GM12878 (cell line): ENCODE measurements around the gene PTPRU.

Source experiments
- BRCA1 ChIP-seq: IDR thresholded peaks from 2 replicates; pipeline ENCODE4 v1.6.1; 2011; ENCODE audit warnings: low read depth, low read length, improper control_type of control experiment
- CTCF ChIP-seq, 3 experiments: IDR thresholded peaks in 2 of 3; conservative IDR thresholded peaks in 1 of 3; 2 replicates each; pipeline ENCODE4 v1.5.1; 2011; ENCODE audit warnings: low read depth in 3 of 3, low read length in 3 of 3, mild to moderate bottlenecking in 3 of 3, control low read depth in 2 of 3, moderate library complexity in 2 of 3, inconsistent platforms in 1 of 3, mixed read lengths in 1 of 3; ENCODE audit not compliant: control insufficient read depth in 2 of 3, insufficient read depth in 1 of 3; ENCODE audit errors: extremely low read depth in 1 of 3
- E2F4 ChIP-seq: IDR thresholded peaks from 2 replicates; pipeline ENCODE4 v1.6.1; 2012; ENCODE audit warnings: low read depth, low read length, improper control_type of control experiment
- EED ChIP-seq: sonication (generic); IDR thresholded peaks from 2 replicates; pipeline ENCODE4 v1.6.1; 2016; ENCODE audit warnings: antibody characterized with exemption, low read depth
- EGR1 ChIP-seq, 2 experiments: IDR thresholded peaks; 1 replicate in 1 of 2; 2 replicates in 1 of 2; pipeline ENCODE4 v1.6.1; 2011 to 2012; ENCODE audit warnings: low read depth in 2 of 2, low read length in 2 of 2, borderline replicate concordance in 1 of 2, mild to moderate bottlenecking in 1 of 2, moderate library complexity in 1 of 2
- EZH2 ChIP-seq: IDR thresholded peaks from 2 replicates; pipeline ENCODE4 v1.6.1; 2012; ENCODE audit warnings: low read depth, mild to moderate bottlenecking, control low read depth, inconsistent platforms, low read length, borderline replicate concordance; ENCODE audit not compliant: control insufficient read depth
- FOXK2 ChIP-seq: fragments of 450-650 bp; IDR thresholded peaks from 2 replicates; pipeline ENCODE4 v1.6.1; 2017; ENCODE audit warnings: mild to moderate bottlenecking, moderate library complexity
- FOXM1 ChIP-seq: IDR thresholded peaks from 2 replicates; pipeline ENCODE4 v1.6.1; 2012; ENCODE audit warnings: low read depth, mild to moderate bottlenecking, inconsistent platforms, low read length, moderate library complexity
- HDAC2 ChIP-seq: fragments of 200-600 bp; sonication (generic); IDR thresholded peaks from 2 replicates; pipeline ENCODE4 v1.6.1; 2017
- SMC3 ChIP-seq: IDR thresholded peaks from 2 replicates; pipeline ENCODE4 v1.6.1; 2011; ENCODE audit warnings: low read length, improper control_type of control experiment, borderline replicate concordance
- TAF1 ChIP-seq: IDR thresholded peaks from 2 replicates; pipeline ENCODE4 v1.6.1; 2011; ENCODE audit warnings: mild to moderate bottlenecking, low read depth, low read length, borderline replicate concordance
- ZNF687 ChIP-seq: fragments of 450-650 bp; IDR thresholded peaks from 2 replicates; pipeline ENCODE4 v1.6.1; 2017; ENCODE audit warnings: mild to moderate bottlenecking, moderate library complexity

- no peak for TF ChIP-seq CTCF (IDR thresholded peaks at IDR 0.05 in 2 of 3, conservative IDR thresholded peaks at IDR 0.05 in 1 of 3; ENCODE audit: control insufficient read depth in 2 of 3, extremely low read depth in 1 of 3, insufficient read depth in 1 of 3, low read depth in 3 of 3, low read length in 3 of 3)
- no peak for TF ChIP-seq BRCA1
- no peak for TF ChIP-seq EZH2
- no peak for TF ChIP-seq EGR1 (IDR thresholded peaks at IDR 0.05; ENCODE audit: borderline replicate concordance in 1 of 2, low read depth in 2 of 2, low read length in 2 of 2)
- TF ChIP-seq TAF1, result no peak
- TF ChIP-seq FOXM1, result no peak
- no peak for TF ChIP-seq SMC3
- TF ChIP-seq E2F4, result no peak
- TF ChIP-seq HDAC2, result no peak
- no peak for TF ChIP-seq EED
- no peak for TF ChIP-seq ZNF687
- TF ChIP-seq FOXK2, result no peak
These were observed 95.4 kb downstream of the PTPRU start for GRCh38 chr1:29331729-29332128.
